Panc1 (cell line): ENCODE measurements around the gene PLPPR2.
A peak's percentile ranks its signal among the peaks of the same experiment; 100 is the strongest.

Source experiments
- CTCF ChIP-seq: fragments of 450-650 bp; IDR thresholded peaks from 2 replicates; pipeline ENCODE4 v1.5.1; 2017; ENCODE audit warnings: mild to moderate bottlenecking
- POLR2AphosphoS5 ChIP-seq: IDR thresholded peaks from 2 replicates; pipeline ENCODE4 v1.6.1; 2012; ENCODE audit warnings: mild to moderate bottlenecking, low read depth, low read length, moderate library complexity
- SIN3A ChIP-seq: IDR thresholded peaks from 2 replicates; pipeline ENCODE4 v1.6.1; 2012; ENCODE audit warnings: low read depth, mild to moderate bottlenecking, low read length, moderate library complexity, borderline replicate concordance; ENCODE audit not compliant: insufficient read depth
- TF ChIP-seq, protein P1 (sequence below), 2 experiments: IDR thresholded peaks; 2 replicates each; pipeline ENCODE4 v1.6.1; 2011 to 2012; ENCODE audit warnings: low read depth in 2 of 2, control low read depth in 1 of 2, low read length in 1 of 2, mild to moderate bottlenecking in 1 of 2, moderate library complexity in 1 of 2; ENCODE audit not compliant: insufficient read depth in 1 of 2

- TF ChIP-seq POLR2AphosphoS5 (no peak), SIN3A (no peak), CTCF (peak; percentile 82)
- TF ChIP-seq, protein P1, sequence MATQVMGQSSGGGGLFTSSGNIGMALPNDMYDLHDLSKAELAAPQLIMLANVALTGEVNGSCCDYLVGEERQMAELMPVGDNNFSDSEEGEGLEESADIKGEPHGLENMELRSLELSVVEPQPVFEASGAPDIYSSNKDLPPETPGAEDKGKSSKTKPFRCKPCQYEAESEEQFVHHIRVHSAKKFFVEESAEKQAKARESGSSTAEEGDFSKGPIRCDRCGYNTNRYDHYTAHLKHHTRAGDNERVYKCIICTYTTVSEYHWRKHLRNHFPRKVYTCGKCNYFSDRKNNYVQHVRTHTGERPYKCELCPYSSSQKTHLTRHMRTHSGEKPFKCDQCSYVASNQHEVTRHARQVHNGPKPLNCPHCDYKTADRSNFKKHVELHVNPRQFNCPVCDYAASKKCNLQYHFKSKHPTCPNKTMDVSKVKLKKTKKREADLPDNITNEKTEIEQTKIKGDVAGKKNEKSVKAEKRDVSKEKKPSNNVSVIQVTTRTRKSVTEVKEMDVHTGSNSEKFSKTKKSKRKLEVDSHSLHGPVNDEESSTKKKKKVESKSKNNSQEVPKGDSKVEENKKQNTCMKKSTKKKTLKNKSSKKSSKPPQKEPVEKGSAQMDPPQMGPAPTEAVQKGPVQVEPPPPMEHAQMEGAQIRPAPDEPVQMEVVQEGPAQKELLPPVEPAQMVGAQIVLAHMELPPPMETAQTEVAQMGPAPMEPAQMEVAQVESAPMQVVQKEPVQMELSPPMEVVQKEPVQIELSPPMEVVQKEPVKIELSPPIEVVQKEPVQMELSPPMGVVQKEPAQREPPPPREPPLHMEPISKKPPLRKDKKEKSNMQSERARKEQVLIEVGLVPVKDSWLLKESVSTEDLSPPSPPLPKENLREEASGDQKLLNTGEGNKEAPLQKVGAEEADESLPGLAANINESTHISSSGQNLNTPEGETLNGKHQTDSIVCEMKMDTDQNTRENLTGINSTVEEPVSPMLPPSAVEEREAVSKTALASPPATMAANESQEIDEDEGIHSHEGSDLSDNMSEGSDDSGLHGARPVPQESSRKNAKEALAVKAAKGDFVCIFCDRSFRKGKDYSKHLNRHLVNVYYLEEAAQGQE (IDR thresholded peaks at IDR 0.05; ENCODE audit: insufficient read depth in 1 of 2, low read depth in 2 of 2, low read length in 1 of 2): no peak
These were observed 23.3 kb downstream of the PLPPR2 start for GRCh38 chr19:11378319-11379189.
